A549 (cell line): ENCODE data around the gene HDHD5. TPM values are rescaled to one million over a fixed set of nuclear protein-coding genes. Genes with fewer than 3 reads are reported as not detected.

Experiments used
- ATAC-seq, 2 experiments: fragments of 200-7000 bp in 1 of 2; fragments of >200 bp in 1 of 2; cut with Nextera tagmentation in 1 of 2; cut with Tn5 transposase in 1 of 2; 3 replicates each; pipeline versions ENCODE4 v1.8.0 to v1.9.1; 2018 to 2020; ENCODE audit warnings: mild to moderate bottlenecking in 1 of 2, moderate library complexity in 1 of 2
- CTCF ChIA-PET: fragments of 300-600 bp; sonication (Branson Sonifier 250); formaldehyde crosslinking; extraction: SDS; loops from one replicate; lab custom pipeline; 2021; ENCODE audit warnings: antibody characterized with exemption, inconsistent platforms; lab: Yijun Ruan, JAX
- POLR2A ChIA-PET: fragments of 350-600 bp; formaldehyde crosslinking; extraction: SDS; loops from one replicate; lab custom pipeline; 2021; ENCODE audit warnings: antibody characterized with exemption, inconsistent platforms; lab: Yijun Ruan, JAX
- DNase-seq, 2 experiments: peaks; one replicate each; pipeline versions ENCODE4 v3.0.0 to v3.0.0-alpha.2; 2011 to 2016; ENCODE audit warnings: low read depth in 1 of 2, low spot score in 1 of 2
- FAIRE-seq: peaks from 2 replicates; lab custom pipeline; 2011; peaks lifted over from hg19 to GRCh38; lab: Jason Lieb, UNC
- H3K27ac ChIP-seq, 2 experiments: fragments of >200 bp; sonication (Bioruptor Twin); formaldehyde crosslinking; 3 replicates each; pipeline ENCODE4 v1.5.1; 2016 to 2017
- H3K4me1 ChIP-seq: fragments of >200 bp; sonication (Bioruptor Twin); formaldehyde crosslinking; 3 replicates; pipeline ENCODE4 v1.6.1; 2016
- H3K4me2 ChIP-seq: fragments of >200 bp; sonication (Bioruptor Twin); formaldehyde crosslinking; 3 replicates; pipeline ENCODE4 v1.6.1; 2016
- H3K4me3 ChIP-seq: fragments of >200 bp; sonication (Bioruptor Twin); formaldehyde crosslinking; 3 replicates; pipeline ENCODE4 v1.5.1; 2016
- H3K9me3 ChIP-seq: fragments of >200 bp; sonication (Bioruptor Twin); formaldehyde crosslinking; 3 replicates; pipeline ENCODE4 v1.6.1; 2016
- CHD2 ChIP-seq: fragments of 150-350 bp; IDR thresholded peaks from 2 replicates; pipeline ENCODE4 v1.6.1; 2014; ENCODE audit warnings: low read length; ENCODE audit not compliant: partially characterized antibody
- EHF ChIP-seq: fragments of 250-450 bp; sonication (Bioruptor Pico); IDR thresholded peaks from 2 replicates; pipeline ENCODE4 v1.5.0; 2020; ENCODE audit warnings: mild to moderate bottlenecking
- EHMT2 ChIP-seq: fragments of 200-600 bp; sonication (generic); IDR thresholded peaks from 2 replicates; pipeline ENCODE4 v1.6.1; 2016; ENCODE audit warnings: antibody characterized with exemption, low read depth, mild to moderate bottlenecking, moderate library complexity
- FOSB ChIP-seq: fragments of 250-450 bp; sonication (Bioruptor Pico); IDR thresholded peaks from 2 replicates; pipeline ENCODE4 v1.5.0; 2020; ENCODE audit warnings: mild to moderate bottlenecking, moderate library complexity
- FOXS1 ChIP-seq: fragments of 250-450 bp; sonication (Bioruptor Pico); IDR thresholded peaks from 2 replicates; pipeline ENCODE4 v1.5.0; 2020; ENCODE audit warnings: mild to moderate bottlenecking, moderate library complexity
- HDAC2 ChIP-seq: fragments of 200-600 bp; sonication (generic); IDR thresholded peaks from 2 replicates; pipeline ENCODE4 v1.6.1; 2016
- HEYL ChIP-seq: fragments of 250-450 bp; sonication (Bioruptor Pico); IDR thresholded peaks from 2 replicates; pipeline ENCODE4 v1.8.0; 2021; ENCODE audit warnings: mild to moderate bottlenecking, moderate library complexity
- KDM1A ChIP-seq: fragments of 200-600 bp; sonication (generic); IDR thresholded peaks from 2 replicates; pipeline ENCODE4 v1.6.1; 2016; ENCODE audit warnings: low read depth, mild to moderate bottlenecking
- KDM5A ChIP-seq: fragments of 200-600 bp; sonication (generic); IDR thresholded peaks from 2 replicates; pipeline ENCODE4 v1.6.1; 2016; ENCODE audit warnings: antibody characterized with exemption, mild to moderate bottlenecking
- MAFK ChIP-seq: fragments of 450-650 bp; IDR thresholded peaks from 2 replicates; pipeline ENCODE4 v1.6.1; 2014; ENCODE audit not compliant: partially characterized antibody
- MYC ChIP-seq: IDR thresholded peaks from 2 replicates; pipeline ENCODE4 v1.6.1; 2012; ENCODE audit warnings: mild to moderate bottlenecking, inconsistent platforms, low read length, improper control_type of control experiment, borderline replicate concordance
- NPAS2 ChIP-seq: fragments of 250-450 bp; sonication (Bioruptor Pico); IDR thresholded peaks from 2 replicates; pipeline ENCODE4 v1.8.0; 2022; ENCODE audit warnings: mild to moderate bottlenecking, moderate library complexity, borderline replicate concordance
- PHF8 ChIP-seq: fragments of 200-600 bp; sonication (generic); IDR thresholded peaks from 2 replicates; pipeline ENCODE4 v1.6.1; 2016; ENCODE audit warnings: low read depth, mild to moderate bottlenecking, antibody characterized with exemption, moderate library complexity, borderline replicate concordance
- POLR2A ChIP-seq: IDR thresholded peaks from 2 replicates; pipeline ENCODE4 v1.6.1; 2012; ENCODE audit warnings: mild to moderate bottlenecking, low read length
- RARB ChIP-seq: fragments of 250-450 bp; sonication (Bioruptor Pico); IDR thresholded peaks from 2 replicates; pipeline ENCODE4 v1.8.0; 2021; ENCODE audit warnings: mild to moderate bottlenecking, moderate library complexity
- RCOR1 ChIP-seq: fragments of 150-350 bp; IDR thresholded peaks from 2 replicates; pipeline ENCODE4 v1.6.1; 2014; ENCODE audit warnings: antibody characterized with exemption, low read length, low read depth
- RFX5 ChIP-seq: fragments of 450-650 bp; IDR thresholded peaks from 2 replicates; pipeline ENCODE4 v1.7.1; 2014; ENCODE audit warnings: antibody characterized with exemption, mild to moderate bottlenecking, moderate library complexity
- SMC3 ChIP-seq: fragments of >200 bp; sonication (Bioruptor Twin); formaldehyde crosslinking; IDR thresholded peaks from 3 replicates; pipeline ENCODE4 v1.6.1; 2018; ENCODE audit warnings: inconsistent platforms
- TP53 ChIP-seq: fragments of 250-450 bp; sonication (Bioruptor Pico); IDR thresholded peaks from 2 replicates; pipeline ENCODE4 v1.5.0; 2021; ENCODE audit warnings: mild to moderate bottlenecking, moderate library complexity
- ZNF302 ChIP-seq: fragments of 250-450 bp; sonication (Bioruptor Pico); IDR thresholded peaks from 2 replicates; pipeline ENCODE4 v1.9.0; 2021; ENCODE audit warnings: inconsistent platforms, mild to moderate bottlenecking, moderate library complexity
- WGBS: methylation state at CpG from one replicate; pipeline ENCODE4 v1.1.6; 2017; ENCODE audit errors: missing lambda C conversion rate; 5-methylcytosine and 5-hydroxymethylcytosine counted together
- polyA plus RNA-seq, 4 experiments: library from polyadenylated mRNA; depleted of rRNA in 3 of 4; stranded (reverse); fragments of >200 nt; fragmentation: RNase III in 1 of 4; extraction: RNeasy Plus Mini Kit Qiagen cat#74134 plus additional on column Dnase treatment in 1 of 4; gene quantifications; 2 replicates in 3 of 4; 3 replicates in 1 of 4; pipeline ENCODE4 v1.2.3, GENCODE V29; 2011 to 2017
- TF ChIP-seq, protein P1 (sequence below): fragments of 250-450 bp; sonication (Bioruptor Pico); IDR thresholded peaks from 2 replicates; pipeline ENCODE4 v1.5.0; 2021; ENCODE audit warnings: mild to moderate bottlenecking, moderate library complexity, borderline replicate concordance
- TF ChIP-seq, protein P2 (sequence below): fragments of 450-650 bp; IDR thresholded peaks from 2 replicates; pipeline ENCODE4 v1.6.1; 2014; ENCODE audit warnings: antibody characterized with exemption
- TF ChIP-seq, protein P3 (sequence below): IDR thresholded peaks from 2 replicates; pipeline ENCODE4 v1.6.1; 2012

HDHD5 gene
- polyA plus RNA-seq, 2 of the 4 experiments (the other 2 are of a cell fraction) = 19.7 to 35.5 TPM

DNA sequence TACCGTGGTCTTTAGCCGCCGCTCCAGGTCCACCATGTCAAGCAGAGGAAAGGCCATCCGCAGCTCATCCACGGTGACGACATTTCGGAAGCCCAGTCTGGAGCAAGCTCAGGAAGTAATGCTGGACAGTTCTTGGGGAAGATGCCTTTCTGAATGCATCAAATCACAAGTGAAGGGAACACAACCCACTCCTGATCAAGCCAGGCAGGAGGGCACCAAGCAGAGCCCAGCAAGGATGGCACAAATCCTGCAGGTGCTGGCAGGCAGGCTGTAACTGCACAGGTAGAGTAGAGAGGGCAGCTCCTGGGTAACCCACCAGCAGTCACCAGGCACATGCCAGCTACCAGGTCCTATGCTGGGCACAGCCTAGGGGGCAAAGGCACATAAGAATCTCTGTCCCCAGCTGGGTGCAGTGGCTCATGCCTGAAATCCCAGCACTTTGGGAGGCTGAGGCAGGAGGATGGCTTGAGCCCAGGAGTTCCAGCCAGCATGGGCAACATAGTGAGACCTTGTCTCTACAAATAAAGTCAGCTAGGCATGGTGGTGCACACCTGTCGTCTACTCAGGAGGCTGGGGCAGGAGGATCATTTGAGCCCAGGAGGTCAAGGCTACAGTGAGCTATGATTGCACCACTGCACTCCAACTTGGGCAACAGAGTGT is 13.9 kb downstream of the HDHD5 start:
- no peak for ATAC-seq
- H3K4me3 ChIP-seq = no peak overlapping the region
- H3K9me3 ChIP-seq = no peaks in the 10 kb centered on the region
- ChIA-PET POLR2A (interaction anchor here (1.1 kb wide), 1 partner anchor 27 kb away, joined by 3 read pairs; no protein-coding TSS in a partner anchor), CTCF (interaction anchor here (1.2 kb wide), 1 partner anchor 9 kb away, joined by 3 read pairs; no protein-coding TSS in a partner anchor)
- H3K27ac ChIP-seq = no peak overlapping the region
- WGBS = 91% methylated on average over 5 of the region's 8 CpGs
- no peak for FAIRE-seq
- H3K4me1 ChIP-seq = no peaks in the 10 kb centered on the region
- no peak overlapping the region for H3K4me2 ChIP-seq
- TF ChIP-seq CHD2 = no peak
- TF ChIP-seq EHMT2 = no peak
- no peak for TF ChIP-seq ZNF302
- TF ChIP-seq KDM1A = no peak
- no peak for TF ChIP-seq RARB
- TF ChIP-seq MAFK = no peak
- no peak for TF ChIP-seq SMC3
- no peak for TF ChIP-seq RCOR1
- TF ChIP-seq PHF8 = no peak
- TF ChIP-seq FOXS1 (CRISPR knock-in tag) = no peak
- no peak for DNase-seq

DNA sequence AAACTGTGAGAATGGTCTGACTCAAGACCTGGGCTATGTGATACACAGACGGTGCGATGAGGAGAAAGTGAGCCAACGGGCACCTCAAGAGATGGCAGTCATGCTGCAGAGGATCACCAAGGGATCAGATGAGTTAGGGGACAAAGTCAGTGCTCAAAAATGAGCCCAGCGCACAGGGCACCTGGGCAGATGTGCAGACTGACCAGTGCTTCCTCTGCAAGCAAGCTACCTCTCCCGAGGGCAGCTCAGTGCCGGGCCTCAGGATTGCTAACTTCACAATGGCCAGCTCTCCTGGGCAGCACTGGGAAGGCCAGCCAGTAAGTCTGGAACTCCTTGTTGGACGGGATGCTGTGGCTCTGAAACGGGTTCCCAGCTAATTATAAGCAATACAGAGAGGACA is 15.3 kb downstream of the HDHD5 start:
- Histone ChIP-seq H3K4me2 (no peak overlapping the region), H3K4me3 (no peak overlapping the region), H3K9me3 (no peaks in the 10 kb centered on the region), H3K4me1 (no peaks in the 10 kb centered on the region), H3K27ac (no peak overlapping the region)
- no peak for FAIRE-seq
- POLR2A ChIA-PET = no interaction called here
- TF ChIP-seq, protein P1, sequence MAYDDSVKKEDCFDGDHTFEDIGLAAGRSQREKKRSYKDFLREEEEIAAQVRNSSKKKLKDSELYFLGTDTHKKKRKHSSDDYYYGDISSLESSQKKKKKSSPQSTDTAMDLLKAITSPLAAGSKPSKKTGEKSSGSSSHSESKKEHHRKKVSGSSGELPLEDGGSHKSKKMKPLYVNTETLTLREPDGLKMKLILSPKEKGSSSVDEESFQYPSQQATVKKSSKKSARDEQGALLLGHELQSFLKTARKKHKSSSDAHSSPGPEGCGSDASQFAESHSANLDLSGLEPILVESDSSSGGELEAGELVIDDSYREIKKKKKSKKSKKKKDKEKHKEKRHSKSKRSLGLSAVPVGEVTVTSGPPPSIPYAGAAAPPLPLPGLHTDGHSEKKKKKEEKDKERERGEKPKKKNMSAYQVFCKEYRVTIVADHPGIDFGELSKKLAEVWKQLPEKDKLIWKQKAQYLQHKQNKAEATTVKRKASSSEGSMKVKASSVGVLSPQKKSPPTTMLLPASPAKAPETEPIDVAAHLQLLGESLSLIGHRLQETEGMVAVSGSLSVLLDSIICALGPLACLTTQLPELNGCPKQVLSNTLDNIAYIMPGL (CRISPR knock-in tag) = no peak
- no peak for TF ChIP-seq NPAS2 (CRISPR knock-in tag)
- no peak for TF ChIP-seq MYC
- no peak for TF ChIP-seq HDAC2
- no peak for TF ChIP-seq TP53
- TF ChIP-seq KDM5A = no peak
- no peak for TF ChIP-seq ZNF302
- no peak for TF ChIP-seq SMC3
- no peak for TF ChIP-seq EHF
- TF ChIP-seq, protein P2, sequence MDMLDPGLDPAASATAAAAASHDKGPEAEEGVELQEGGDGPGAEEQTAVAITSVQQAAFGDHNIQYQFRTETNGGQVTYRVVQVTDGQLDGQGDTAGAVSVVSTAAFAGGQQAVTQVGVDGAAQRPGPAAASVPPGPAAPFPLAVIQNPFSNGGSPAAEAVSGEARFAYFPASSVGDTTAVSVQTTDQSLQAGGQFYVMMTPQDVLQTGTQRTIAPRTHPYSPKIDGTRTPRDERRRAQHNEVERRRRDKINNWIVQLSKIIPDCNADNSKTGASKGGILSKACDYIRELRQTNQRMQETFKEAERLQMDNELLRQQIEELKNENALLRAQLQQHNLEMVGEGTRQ = no peak
- no peak for TF ChIP-seq RFX5
- no peak for TF ChIP-seq KDM1A
- TF ChIP-seq, protein P3, sequence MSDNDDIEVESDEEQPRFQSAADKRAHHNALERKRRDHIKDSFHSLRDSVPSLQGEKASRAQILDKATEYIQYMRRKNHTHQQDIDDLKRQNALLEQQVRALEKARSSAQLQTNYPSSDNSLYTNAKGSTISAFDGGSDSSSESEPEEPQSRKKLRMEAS = no peak
- TF ChIP-seq FOSB = no peak
- no peak for DNase-seq
- ATAC-seq = no peak
- WGBS = 88% methylated on average over 8 of the region's 8 CpGs
- CTCF ChIA-PET = interaction anchor here (1.3 to 2.2 kb wide), 2 partner anchors 12 to 28 kb away, joined by 3 to 8 read pairs; no protein-coding TSS in a partner anchor

DNA sequence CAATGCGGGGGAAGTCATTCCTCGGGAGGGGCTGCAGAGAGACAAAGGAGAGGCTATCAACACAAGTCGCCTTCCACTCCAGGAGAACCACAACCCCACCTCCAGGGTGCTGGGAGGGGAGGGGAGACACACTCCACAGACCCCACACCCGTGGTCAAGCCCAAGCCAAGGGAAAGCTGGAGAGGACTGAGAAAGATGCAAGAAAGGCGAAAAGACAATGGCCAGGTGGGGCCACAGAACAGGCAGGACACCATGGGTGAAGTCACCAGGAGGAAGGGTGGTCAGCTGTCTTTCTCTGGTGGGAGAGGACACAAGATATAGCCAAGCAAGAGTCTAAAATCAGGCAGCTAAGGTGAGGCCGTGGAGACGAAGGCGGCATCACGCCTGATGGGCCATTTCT is 16.0 kb downstream of the HDHD5 start:
- Histone ChIP-seq H3K4me1 (no peaks in the 10 kb centered on the region), H3K4me2 (no peak overlapping the region), H3K4me3 (no peak overlapping the region), H3K27ac (no peak overlapping the region), H3K9me3 (no peaks in the 10 kb centered on the region)
- ATAC-seq (no peak), DNase-seq (no peak), FAIRE-seq (no peak)
- TF ChIP-seq HEYL (no peak), POLR2A (no peak), KDM1A (no peak)
- POLR2A ChIA-PET = no interaction called here
- CTCF ChIA-PET = interaction anchor here (2.2 kb wide), 1 partner anchor 28 kb away, joined by 8 read pairs; no protein-coding TSS in a partner anchor
- 91% methylated on average over 9 of the region's 9 CpGs for WGBS
